ENCODE data around the gene ITGA6. TPM values are rescaled to one million over a fixed set of nuclear protein-coding genes. Genes with fewer than 3 reads are reported as not detected.

Gene ITGA6
- total RNA-seq, 2 experiments from 2014 or later, result 2.2 to 5.5 TPM

DNA sequence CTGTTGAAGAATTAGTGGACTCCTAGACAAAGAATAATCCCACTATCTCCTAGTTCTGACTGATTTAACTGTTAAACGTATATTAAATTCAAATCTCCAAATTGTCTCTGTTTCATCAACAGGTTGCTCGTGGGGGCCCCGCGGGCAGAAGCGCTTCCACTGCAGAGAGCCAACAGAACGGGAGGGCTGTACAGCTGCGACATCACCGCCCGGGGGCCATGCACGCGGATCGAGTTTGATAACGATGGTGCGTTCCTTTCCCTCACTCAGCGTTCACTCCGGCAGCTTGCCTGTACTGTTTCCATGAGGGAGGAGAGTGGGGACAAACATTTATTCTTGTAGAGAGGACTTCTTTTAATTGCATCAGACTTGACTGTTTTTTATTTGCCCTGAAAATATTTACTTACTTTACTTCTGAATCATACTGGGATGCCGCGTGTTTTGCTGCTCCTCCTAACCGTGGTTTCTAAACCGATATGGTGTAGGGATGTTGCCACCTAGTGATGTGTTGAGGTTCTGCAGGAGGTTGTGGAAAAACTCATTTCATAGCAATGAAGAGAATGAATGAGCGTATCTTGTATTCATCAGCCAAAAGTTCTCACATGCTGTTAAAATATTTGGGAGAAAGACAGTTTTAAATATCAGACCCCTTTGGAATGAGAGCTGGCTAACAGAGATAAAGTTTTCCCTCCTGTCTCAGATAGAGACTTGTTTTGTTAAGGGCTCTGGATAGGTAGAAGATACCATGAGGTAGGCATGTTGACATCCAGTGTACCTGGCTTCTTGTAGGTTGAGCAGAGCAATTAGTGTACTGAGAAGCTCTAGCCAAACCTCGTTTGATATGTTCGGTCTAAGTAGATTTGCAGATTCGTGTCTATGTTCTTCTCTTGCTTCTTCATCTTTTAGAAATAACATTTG, 38.3 kb downstream of the ITGA6 start:
- peak; percentile 86 for DNase-seq
- Mint-ChIP-seq H3K9me3 (ENCODE audit: low read depth) (no peaks in the 10 kb centered on the region), H3K36me3 (no peaks in the 10 kb centered on the region), H3K4me3 (peak overlapping the region; percentile 14), H3K4me1 (peaks cover 65% of the 10 kb centered on the region), H3K27ac (peak overlapping the region; percentile 39), H3K27me3 (peaks cover 5% of the 10 kb centered on the region)
- CTCF ChIA-PET, result interaction anchor here (0.6 to 7.5 kb wide), 20 partner anchors 10 to 762 kb away, joined by 3 to 97 read pairs (median 5); partner anchors contain the start of gene ITGA6
- ATAC-seq, result peak; percentile 29

DNA sequence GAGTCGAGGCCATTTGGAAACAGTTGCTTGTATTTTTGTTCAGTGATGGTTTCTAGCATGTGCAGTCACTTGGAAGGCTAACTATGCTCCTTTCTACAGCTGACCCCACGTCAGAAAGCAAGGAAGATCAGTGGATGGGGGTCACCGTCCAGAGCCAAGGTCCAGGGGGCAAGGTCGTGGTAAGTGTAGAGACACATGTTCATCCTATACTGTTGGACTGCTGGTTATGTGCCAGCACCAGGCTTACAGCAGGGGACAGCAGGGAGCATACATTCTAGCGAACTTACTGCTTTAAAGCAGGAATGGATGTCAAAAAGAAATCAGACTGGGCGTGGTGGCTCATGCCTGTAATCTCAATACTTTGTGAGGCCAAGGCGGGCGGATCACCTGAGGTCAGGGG, 40.0 kb downstream of the ITGA6 start:
- ATAC-seq (no peak), DNase-seq (no peak)
- Mint-ChIP-seq H3K27me3 (no peaks in the 10 kb centered on the region), H3K4me1 (peaks cover 49% of the 10 kb centered on the region), H3K4me3 (no peak overlapping the region), H3K36me3 (no peaks in the 10 kb centered on the region), H3K27ac (no peak overlapping the region), H3K9me3 (ENCODE audit: low read depth) (no peaks in the 10 kb centered on the region)
- CTCF ChIA-PET, result interaction anchor here (0.6 to 7.5 kb wide), 15 partner anchors 11 to 761 kb away, joined by 3 to 97 read pairs (median 4); partner anchors contain the start of gene ITGA6

DNA sequence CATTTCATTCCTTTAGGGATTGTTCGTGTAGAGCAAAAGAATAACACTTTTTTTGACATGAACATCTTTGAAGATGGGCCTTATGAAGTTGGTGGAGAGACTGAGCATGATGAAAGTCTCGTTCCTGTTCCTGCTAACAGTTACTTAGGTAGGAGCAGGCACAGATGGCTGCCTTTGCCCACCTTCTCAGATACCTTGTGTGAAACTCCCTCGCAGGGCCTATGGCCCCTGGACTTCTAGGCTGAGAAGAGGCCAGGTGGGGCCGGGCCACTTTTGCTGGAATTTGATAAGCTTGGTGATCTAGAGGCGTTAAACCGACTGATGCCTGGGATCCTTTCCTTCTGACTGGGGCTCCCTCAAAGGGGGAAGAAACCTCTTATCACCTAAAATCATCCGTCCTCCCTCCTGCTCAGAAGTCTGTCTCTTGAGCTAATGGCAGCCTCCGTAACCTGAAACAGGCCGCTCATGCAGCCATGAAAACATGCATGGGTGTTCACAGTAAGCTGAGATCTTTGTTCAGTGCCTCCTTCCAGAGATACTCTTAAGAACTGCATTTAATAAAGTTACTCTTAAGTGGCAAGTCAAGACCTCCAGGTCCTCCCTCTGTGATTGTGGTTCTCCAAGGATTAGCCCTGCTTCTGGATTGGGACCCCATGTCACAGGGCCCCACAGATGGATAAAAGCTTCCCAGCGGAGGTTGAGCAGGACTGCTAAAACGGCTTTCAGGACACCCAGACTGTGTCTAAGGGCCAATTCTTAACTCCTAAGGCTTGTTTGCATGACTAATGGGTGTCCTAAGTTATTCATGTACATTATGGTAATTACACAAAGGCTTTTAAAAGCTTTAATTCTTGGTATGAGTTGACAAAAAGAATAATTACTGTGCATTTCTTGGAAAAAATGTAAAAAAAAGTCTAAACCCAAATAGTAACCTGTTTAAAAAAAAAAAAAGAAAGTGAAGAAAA, 43.9 kb downstream of the ITGA6 start:
- Mint-ChIP-seq H3K4me1 (peaks cover 14% of the 10 kb centered on the region), H3K27ac (no peak overlapping the region), H3K9me3 (ENCODE audit: low read depth) (no peaks in the 10 kb centered on the region), H3K36me3 (no peaks in the 10 kb centered on the region), H3K27me3 (no peaks in the 10 kb centered on the region), H3K4me3 (no peak overlapping the region)
- DNase-seq (no peak), ATAC-seq (no peak)
- CTCF ChIA-PET, result interaction anchor here (1.1 to 1.2 kb wide), 2 partner anchors 9 to 30 kb away, joined by 3 to 6 read pairs; no protein-coding TSS in a partner anchor

DNA sequence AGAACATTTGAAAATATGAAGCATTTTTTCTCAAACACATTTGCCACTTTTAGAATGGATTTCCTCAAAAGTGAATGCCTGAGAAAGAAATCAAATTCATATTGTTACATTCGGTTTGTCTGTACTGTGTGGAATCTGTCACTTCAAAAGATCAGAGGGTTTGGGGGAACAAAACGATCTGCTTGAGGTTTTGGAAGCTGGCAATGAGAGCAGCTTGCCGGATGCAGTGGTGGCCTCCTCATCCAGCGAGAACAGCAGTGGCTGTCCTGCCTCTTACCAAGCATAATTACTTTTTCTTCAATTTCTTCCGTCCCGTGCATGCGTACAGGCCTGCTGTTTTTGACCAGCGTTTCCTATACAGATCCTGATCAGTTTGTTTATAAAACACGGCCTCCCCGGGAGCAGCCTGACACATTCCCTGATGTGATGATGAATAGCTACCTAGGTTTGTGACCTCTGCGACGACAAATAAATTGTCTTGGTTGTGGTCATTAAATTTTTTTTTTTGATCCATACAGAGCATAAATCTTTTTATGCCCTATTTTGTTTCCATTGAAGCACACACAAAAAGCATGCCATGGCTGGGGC, 45.2 kb downstream of the ITGA6 start:
- Mint-ChIP-seq H3K4me3 (no peak overlapping the region), H3K27ac (no peak overlapping the region), H3K36me3 (no peaks in the 10 kb centered on the region), H3K4me1 (peaks cover 5% of the 10 kb centered on the region), H3K9me3 (ENCODE audit: low read depth) (no peaks in the 10 kb centered on the region), H3K27me3 (no peaks in the 10 kb centered on the region)
- DNase-seq (no peak), ATAC-seq (no peak)
- CTCF ChIA-PET, result interaction anchor here (0.7 kb wide), 1 partner anchor 10 kb away, joined by 4 read pairs; no protein-coding TSS in a partner anchor

DNA sequence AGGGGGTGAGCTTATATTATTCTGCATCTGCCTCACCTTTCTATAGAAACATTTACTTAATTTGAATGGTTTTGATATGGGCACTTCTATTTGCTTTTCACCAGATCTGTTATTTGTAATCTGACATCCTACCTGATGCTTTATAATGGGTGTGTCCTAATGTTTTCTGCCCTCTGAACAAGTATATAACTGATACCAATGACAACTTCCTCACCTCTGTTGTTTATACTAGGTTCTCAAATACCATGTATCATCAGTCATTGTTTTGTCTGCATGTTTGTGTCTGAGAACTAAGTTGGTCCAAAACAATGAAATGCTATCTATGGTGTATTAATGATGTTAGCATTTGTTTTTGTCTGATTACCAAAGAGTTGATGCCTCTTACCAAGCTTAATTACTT, 45.8 kb downstream of the ITGA6 start:
- DNase-seq, result no peak
- CTCF ChIA-PET, result interaction anchor here (0.7 to 1.1 kb wide), 3 partner anchors 11 to 346 kb away, joined by 3 to 4 read pairs (median 4); no protein-coding TSS in a partner anchor
- Mint-ChIP-seq H3K27me3 (no peaks in the 10 kb centered on the region), H3K27ac (no peak overlapping the region), H3K36me3 (no peaks in the 10 kb centered on the region), H3K4me3 (no peak overlapping the region), H3K9me3 (ENCODE audit: low read depth) (no peaks in the 10 kb centered on the region), H3K4me1 (peaks cover 5% of the 10 kb centered on the region)
- no peak for ATAC-seq

DNA sequence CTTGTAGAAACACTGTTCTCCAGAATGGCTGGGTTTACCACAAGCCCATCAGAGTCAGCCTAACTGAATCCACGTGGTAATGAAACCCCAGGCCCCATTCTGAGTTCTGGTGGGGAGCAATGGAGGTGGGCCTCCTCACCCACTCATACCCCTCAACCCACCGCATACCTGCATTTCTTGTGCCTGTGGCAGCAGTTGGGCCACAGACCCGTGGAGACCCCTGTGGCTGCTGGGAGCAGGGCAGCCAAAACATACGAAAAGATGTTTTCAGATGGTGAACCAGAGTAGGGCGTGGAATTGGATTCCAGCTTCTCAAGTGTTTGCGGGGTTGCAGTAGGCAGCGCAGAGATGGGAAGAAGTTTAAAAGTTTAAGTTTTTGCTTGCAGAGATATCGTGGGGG, 51.0 kb downstream of the ITGA6 start:
- ATAC-seq, result no peak
- Mint-ChIP-seq H3K27ac (no peak overlapping the region), H3K36me3 (no peaks in the 10 kb centered on the region)

DNA sequence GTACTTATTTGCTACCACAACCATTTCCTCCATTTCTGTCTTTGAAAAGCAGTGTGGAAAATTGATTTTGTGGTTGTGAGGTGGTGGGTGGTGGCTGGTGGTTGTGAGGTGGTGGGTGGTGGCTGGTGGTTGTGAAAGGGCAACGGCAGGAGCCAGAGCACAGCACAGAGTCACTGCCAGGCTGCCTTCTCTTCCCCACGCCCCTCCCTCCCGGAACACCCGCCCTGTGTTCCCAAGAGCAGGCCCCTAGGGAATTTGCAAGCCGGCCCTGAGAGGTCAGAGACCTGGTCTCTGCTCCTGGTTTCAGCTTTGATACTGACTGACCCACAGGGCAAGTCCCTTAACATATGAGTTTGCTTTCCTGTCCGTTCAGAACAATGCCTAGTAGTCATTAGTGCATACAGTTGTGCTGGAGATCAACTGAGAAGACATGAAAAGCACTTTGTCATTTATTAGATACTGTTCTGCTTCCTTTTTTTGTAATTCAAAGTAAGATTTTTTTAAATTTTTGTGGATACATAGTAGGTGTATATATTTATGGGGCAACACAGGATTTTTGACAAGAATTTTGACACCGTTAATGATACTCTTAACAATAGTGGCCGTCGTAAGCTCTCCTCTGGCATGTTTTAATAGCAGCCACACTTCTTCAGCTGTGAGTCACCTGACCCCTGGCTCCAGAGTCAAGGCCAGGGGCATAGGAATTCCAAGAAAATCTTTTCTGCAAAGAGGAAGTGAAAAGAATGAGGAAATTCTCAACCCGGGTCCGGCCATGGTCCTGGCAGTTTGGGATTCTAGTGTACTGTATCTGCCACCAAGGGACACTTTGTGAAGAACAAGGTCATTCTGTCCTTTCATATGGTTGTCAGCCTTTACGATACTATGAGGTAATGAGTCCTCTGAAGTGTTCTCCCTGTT, 53.2 kb downstream of the ITGA6 start:
- CTCF ChIA-PET, result interaction anchor here (1.6 kb wide), 1 partner anchor 19 kb away, joined by 6 read pairs; no protein-coding TSS in a partner anchor
- no peak for DNase-seq
- no peaks in the 10 kb centered on the region for H3K9me3 Mint-ChIP-seq (ENCODE audit: low read depth)
- no peak overlapping the region for H3K27ac Mint-ChIP-seq
- no peak overlapping the region for H3K4me3 Mint-ChIP-seq
- ATAC-seq, result no peak
- H3K36me3 Mint-ChIP-seq, result no peaks in the 10 kb centered on the region
- H3K27me3 Mint-ChIP-seq, result no peaks in the 10 kb centered on the region
- H3K4me1 Mint-ChIP-seq, result peaks cover 19% of the 10 kb centered on the region

More for the DNA sequence above, 51.0 kb downstream of the ITGA6 start:
- no peak for DNase-seq
- no peak overlapping the region for H3K4me3 Mint-ChIP-seq
- no peaks in the 10 kb centered on the region for H3K9me3 Mint-ChIP-seq (ENCODE audit: low read depth)
- H3K4me1 Mint-ChIP-seq, result peaks cover 13% of the 10 kb centered on the region
- H3K27me3 Mint-ChIP-seq, result no peaks in the 10 kb centered on the region
- CTCF ChIA-PET, result no interaction called here

DNA sequence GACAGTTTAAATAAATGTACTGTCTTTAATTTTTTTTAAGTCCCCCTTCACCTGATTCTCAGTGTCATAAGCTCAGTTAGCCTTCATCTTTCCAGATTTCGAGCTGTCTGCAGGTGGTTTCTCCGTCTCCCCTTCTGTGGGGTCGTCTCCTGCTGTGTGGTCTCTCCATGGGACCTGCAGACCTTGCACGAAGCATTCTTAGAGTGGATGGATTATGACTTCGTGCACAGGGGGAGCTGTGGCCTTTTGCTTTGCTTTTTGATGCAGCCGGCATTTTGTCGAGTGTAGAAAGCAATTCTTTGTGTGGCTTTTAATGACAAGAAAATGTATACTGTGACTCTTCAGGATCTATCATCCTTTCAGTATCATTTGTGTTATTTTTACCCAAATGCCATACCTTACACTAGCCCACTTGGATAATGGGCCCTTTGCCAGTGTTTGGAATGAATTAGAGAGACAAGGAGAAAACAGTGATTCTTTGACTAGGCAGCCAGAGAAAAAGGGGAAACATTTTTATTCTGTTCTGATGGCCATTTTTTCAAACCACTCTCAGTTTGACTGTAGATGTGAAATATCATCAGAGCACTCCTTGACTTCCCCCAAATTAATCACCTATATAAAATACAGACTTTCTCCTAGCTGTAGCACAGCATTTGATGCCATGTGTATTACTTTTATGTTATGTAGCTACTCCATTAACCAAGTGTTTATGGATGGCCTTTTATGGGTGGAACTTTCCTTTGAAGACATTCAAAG, 54.3 kb downstream of the ITGA6 start:
- H3K27ac Mint-ChIP-seq, result no peak overlapping the region
- ATAC-seq, result no peak
- no peak for DNase-seq
- H3K36me3 Mint-ChIP-seq, result no peaks in the 10 kb centered on the region
- CTCF ChIA-PET, result interaction anchor here (0.7 to 3.4 kb wide), 3 partner anchors 15 to 44 kb away, joined by 3 to 18 read pairs (median 3); no protein-coding TSS in a partner anchor
- H3K27me3 Mint-ChIP-seq, result no peaks in the 10 kb centered on the region
- no peak overlapping the region for H3K4me3 Mint-ChIP-seq
- no peaks in the 10 kb centered on the region for H3K9me3 Mint-ChIP-seq (ENCODE audit: low read depth)
- peaks cover 19% of the 10 kb centered on the region for H3K4me1 Mint-ChIP-seq

DNA sequence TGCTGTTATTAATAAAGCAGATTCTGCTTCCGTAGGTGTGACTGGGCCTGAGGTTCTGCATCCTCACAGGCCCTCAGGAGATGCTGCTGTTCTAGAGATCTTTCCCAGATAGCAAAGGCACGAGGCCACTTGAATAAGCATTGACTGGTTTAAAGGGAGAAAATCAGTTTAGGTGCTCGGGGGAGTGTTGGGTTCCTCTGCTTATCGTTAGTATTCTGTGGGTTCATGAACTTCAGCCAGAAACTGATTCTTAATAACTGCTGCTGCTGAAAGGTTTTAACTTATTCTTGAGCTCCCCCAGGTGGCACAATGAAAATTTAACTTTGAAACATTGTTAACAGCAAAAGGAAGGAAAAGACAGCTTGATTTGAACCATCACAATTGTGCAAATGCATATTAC, 56.9 kb downstream of the ITGA6 start:
- H3K36me3 Mint-ChIP-seq, result no peaks in the 10 kb centered on the region
- no peaks in the 10 kb centered on the region for H3K27me3 Mint-ChIP-seq

DNA sequence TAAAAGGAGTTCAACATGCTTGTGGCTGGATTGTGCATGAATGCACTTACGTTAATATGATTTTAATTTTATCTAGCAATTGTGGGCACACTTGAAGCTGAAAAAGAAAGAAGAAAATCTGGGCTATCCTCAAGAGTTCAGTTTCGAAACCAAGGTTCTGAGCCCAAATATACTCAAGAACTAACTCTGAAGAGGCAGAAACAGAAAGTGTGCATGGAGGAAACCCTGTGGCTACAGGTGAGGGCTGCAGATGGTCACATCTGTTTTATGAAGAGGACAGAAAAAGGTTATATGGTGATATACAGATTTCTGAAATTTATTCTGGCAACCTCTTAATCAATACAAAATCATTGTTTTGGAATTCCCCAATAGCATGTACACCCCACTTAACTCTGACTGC, 57.3 kb downstream of the ITGA6 start:
- DNase-seq, result no peak
- Mint-ChIP-seq H3K27ac (no peak overlapping the region), H3K9me3 (ENCODE audit: low read depth) (no peaks in the 10 kb centered on the region), H3K27me3 (no peaks in the 10 kb centered on the region), H3K4me1 (peaks cover 16% of the 10 kb centered on the region), H3K36me3 (no peaks in the 10 kb centered on the region), H3K4me3 (no peak overlapping the region)
- CTCF ChIA-PET, result interaction anchor here (1.0 to 3.4 kb wide), 4 partner anchors 9 to 23 kb away, joined by 3 to 18 read pairs (median 5); no protein-coding TSS in a partner anchor
- no peak for ATAC-seq

More for the DNA sequence above, 56.9 kb downstream of the ITGA6 start:
- H3K4me1 Mint-ChIP-seq, result peaks cover 19% of the 10 kb centered on the region
- no peaks in the 10 kb centered on the region for H3K9me3 Mint-ChIP-seq (ENCODE audit: low read depth)
- no peak overlapping the region for H3K4me3 Mint-ChIP-seq
- DNase-seq (no peak), ATAC-seq (no peak)
- CTCF ChIA-PET, result interaction anchor here (1.0 to 3.4 kb wide), 4 partner anchors 9 to 22 kb away, joined by 3 to 18 read pairs (median 5); no protein-coding TSS in a partner anchor
- no peak overlapping the region for H3K27ac Mint-ChIP-seq

DNA sequence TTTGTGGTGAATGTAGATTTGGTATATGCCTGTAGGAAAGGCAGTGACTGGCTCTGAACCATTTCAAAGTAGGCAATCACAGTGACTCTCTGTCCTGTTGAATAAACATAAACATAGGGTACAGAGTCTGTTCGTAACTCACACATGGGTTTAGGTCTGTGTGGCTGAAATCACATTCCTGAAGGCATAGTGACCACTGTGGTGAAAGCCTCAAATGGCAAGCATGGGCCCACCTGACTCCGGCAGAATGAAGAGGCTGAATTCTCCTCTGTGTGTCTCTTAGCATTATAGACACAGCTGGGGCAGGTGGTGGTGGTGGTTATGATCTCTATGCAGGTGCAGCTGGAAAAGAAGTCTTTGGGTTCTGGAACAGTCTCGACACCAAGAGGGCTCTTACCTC, 61.2 kb downstream of the ITGA6 start:
- no peak overlapping the region for H3K27ac Mint-ChIP-seq
- no peak overlapping the region for H3K4me3 Mint-ChIP-seq
- CTCF ChIA-PET, result interaction anchor here (1.4 kb wide), 1 partner anchor 27 kb away, joined by 4 read pairs; no protein-coding TSS in a partner anchor
- peaks cover 6% of the 10 kb centered on the region for H3K4me1 Mint-ChIP-seq
- no peaks in the 10 kb centered on the region for H3K9me3 Mint-ChIP-seq (ENCODE audit: low read depth)
- DNase-seq (no peak), ATAC-seq (no peak)
- H3K36me3 Mint-ChIP-seq, result peaks cover 7% of the 10 kb centered on the region
- no peaks in the 10 kb centered on the region for H3K27me3 Mint-ChIP-seq

Measured in activated CD8-positive, alpha-beta memory T cell treated with anti-CD3 and anti-CD28 coated beads, Interleukin-2, amount 10 ng/mL, durations not matched to agents 7 days and 5 days (primary cell).